GM19025 (cell line): Measurements from ENCODE around the gene LSAMP.
A peak's percentile ranks its signal among the peaks of the same experiment; 100 is the strongest.
"Not testable (repeated sequence)": the region's sequence is repeated elsewhere in the genome, so short reads cannot be mapped to it uniquely, and the experiment has no call there.

Source experiments
- ATAC-seq: cut with Tn5 transposase; IDR thresholded peaks from one replicate; pipeline ENCODE4 v1.9.1; 2021; ENCODE audit warnings: mild to moderate bottlenecking, low read depth, moderate library complexity; ENCODE audit not compliant: unreplicated experiment

LSAMP gene

GRCh38 chr3:115830764-115831395, 614.4 kb downstream of the LSAMP start:
- no peak for ATAC-seq

- ATAC-seq: no peak
Observed at GRCh38 chr3:115828401-115828800, 616.9 kb downstream of the LSAMP start.

- no peak for ATAC-seq
Observed at GRCh38 chr3:115827495-115827894, 617.8 kb downstream of the LSAMP start.

- no peak for ATAC-seq
Observed at GRCh38 chr3:115825046-115825445, 620.2 kb downstream of the LSAMP start.

- ATAC-seq: no peak
Observed at GRCh38 chr3:115823083-115823482, 622.2 kb downstream of the LSAMP start.

- no peak for ATAC-seq
Observed at GRCh38 chr3:115822579-115822978, 622.7 kb downstream of the LSAMP start.

GRCh38 chr3:115819785-115820384, 625.4 kb downstream of the LSAMP start:
- peak; percentile 88 for ATAC-seq

GRCh38 chr3:115814778-115815380, 630.4 kb downstream of the LSAMP start:
- ATAC-seq: no peak

- no peak for ATAC-seq
Observed at GRCh38 chr3:115814006-115814405, 631.3 kb downstream of the LSAMP start.

GRCh38 chr3:115808816-115809215, 636.5 kb downstream of the LSAMP start:
- ATAC-seq: no peak

- no peak for ATAC-seq
Observed at GRCh38 chr3:115808244-115808643, 637.0 kb downstream of the LSAMP start.

GRCh38 chr3:115806501-115806900, 638.8 kb downstream of the LSAMP start:
- no peak for ATAC-seq

- ATAC-seq: no peak
Observed at GRCh38 chr3:115805520-115805919, 639.8 kb downstream of the LSAMP start.

- no peak for ATAC-seq
Observed at GRCh38 chr3:115804713-115805119, 640.6 kb downstream of the LSAMP start.

GRCh38 chr3:115804200-115804599, 641.1 kb downstream of the LSAMP start:
- ATAC-seq: no peak

GRCh38 chr3:115803661-115804060, 641.6 kb downstream of the LSAMP start:
- ATAC-seq: no peak

- no peak for ATAC-seq
Observed at GRCh38 chr3:115800489-115801075, 644.7 kb downstream of the LSAMP start.

- ATAC-seq: not testable (repeated sequence)
Observed at GRCh38 chr3:115800065-115800464, 645.2 kb downstream of the LSAMP start.

GRCh38 chr3:115792206-115792955, 652.9 kb downstream of the LSAMP start:
- ATAC-seq: peak; percentile 89

- not testable (repeated sequence) for ATAC-seq
Observed at GRCh38 chr3:115791271-115792153, 653.8 kb downstream of the LSAMP start.
